ENCODE measurements around the gene ENPP3. TPM values are rescaled to one million over a fixed set of nuclear protein-coding genes. Genes with fewer than 3 reads are reported as not detected.

ENPP3 gene
- total RNA-seq, 1 donor from 2014 or later, result not detected

Small RNAs within 50 kb of the gene (microRNA-seq; reads per million reads assigned to microRNA genes)
- gene MIR548H5 (ENCODE audit: unreplicated experiment), result not detected

Other genes starting within 250 kb of the ENPP3 start
- not detected in 2 replicates for gene ARG1, start 64.1 kb upstream of the ENPP3 start, total RNA-seq
- 30.6 and 33.3 TPM in 2 replicates for gene MED23, start 9.1 kb upstream of the ENPP3 start, total RNA-seq
- not detected in 2 replicates for gene OR2A4, start 64.1 kb downstream of the ENPP3 start, total RNA-seq
- not detected in 2 replicates for gene CTAGE9, start 73.7 kb downstream of the ENPP3 start, total RNA-seq
- gene ENPP1, start 170.7 kb downstream of the ENPP3 start, total RNA-seq, result 21.1 and 22.4 TPM in 2 replicates

Data from osteocyte (in vitro differentiated cells).